ENCODE measurements around the gene FBXO15.

The FBXO15 gene

DNA sequence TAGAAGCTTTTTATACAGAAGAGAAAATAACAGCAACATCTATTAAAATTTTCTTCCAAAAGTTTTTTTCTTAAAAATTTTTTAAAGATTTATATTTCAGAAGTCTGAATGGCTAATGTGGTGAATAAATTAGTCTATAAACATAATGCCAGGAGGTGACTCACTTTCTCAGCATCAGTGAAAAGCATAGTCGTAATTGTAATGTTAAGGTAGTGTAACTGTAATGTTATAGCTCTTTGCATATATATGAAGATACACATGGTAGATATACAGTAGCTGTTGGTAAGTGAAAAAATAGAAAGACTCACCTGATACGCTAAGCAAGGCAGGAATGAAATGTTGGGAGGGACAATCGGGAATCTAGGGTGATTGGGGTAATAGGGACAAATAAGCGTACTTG is 6.2 kb upstream of the FBXO15 start:
- DNase-seq (ENCODE audit: low spot score), result no peak

DNA sequence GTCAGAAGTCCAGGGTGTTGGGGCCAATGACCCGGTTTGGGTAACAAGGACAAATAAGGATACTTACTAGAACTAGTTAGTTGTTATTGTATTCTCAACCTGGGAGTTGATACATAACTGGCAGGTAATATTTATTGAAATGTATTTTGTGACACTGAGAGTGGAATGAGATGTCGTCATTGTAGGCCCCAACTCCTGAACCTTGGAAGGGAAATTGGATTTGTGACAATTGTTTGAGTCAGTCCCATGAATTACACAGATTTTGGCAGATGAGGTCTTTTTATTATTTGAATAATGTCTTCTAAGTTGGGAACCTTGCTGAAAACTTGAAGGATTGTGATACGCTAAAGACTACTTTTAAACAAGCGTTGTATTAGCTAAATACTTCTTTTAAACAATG is 5.7 kb upstream of the FBXO15 start:
- no peak for DNase-seq (ENCODE audit: low spot score)

DNA sequence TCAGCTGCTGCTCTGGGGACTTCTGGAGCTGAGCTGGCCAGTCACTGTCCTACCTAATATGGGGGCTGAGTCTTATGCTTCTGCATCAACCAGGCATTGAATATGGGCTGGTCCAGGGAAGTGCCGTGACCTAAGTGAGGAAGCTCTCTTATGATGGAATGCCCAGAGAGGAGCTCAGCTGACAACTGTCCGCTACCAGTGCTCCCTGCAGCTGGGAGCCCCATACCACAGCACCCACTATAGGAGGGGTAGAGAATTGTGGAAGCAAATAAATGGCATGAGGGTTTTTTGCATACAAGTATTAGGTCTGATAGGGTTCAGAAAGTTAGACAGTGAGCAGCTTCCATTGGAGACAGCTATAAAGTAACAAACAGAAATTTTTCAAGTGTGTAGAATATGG is 5.2 kb upstream of the FBXO15 start:
- peak; percentile 47 for DNase-seq (ENCODE audit: low spot score)

DNA sequence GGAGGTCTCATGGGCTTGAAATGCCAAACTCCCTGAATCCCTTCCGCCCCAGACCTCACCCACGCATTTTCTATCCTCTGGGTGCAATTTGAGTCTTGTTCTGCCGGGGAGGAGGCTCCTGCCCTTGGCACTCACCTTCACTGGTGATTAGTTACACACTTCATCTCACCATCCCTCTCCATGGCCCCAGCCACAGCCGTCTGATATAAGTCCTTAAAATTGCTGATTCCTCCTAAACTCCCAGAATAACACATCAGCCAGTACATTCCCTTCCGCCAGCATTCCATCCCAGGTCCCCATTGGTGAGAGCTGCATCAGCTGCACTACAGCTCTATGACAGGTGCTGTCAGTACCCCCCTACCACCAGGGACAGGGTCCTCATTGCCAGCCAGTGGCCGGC is 4.6 kb upstream of the FBXO15 start:
- DNase-seq (ENCODE audit: low spot score), result no peak

DNA sequence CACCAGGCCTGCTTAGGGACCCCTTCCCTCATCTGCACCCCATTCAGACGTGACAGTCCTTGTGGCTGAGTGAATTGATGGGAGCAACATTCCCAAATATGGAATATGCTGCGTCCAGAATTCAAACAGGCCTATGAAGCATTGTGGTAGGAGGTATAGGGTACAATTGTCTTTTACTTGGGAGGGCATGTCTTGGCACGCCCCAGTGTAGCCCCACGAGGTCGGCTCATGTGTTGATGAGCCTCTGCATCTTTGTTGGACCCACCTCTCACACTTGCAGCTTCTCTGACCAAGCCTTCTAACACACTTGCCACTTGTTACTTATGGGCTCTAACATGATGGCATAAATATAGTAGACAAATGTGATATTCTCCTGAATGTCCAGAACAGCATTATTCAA is 2.2 kb upstream of the FBXO15 start:
- no peak for DNase-seq (ENCODE audit: low spot score)

DNA sequence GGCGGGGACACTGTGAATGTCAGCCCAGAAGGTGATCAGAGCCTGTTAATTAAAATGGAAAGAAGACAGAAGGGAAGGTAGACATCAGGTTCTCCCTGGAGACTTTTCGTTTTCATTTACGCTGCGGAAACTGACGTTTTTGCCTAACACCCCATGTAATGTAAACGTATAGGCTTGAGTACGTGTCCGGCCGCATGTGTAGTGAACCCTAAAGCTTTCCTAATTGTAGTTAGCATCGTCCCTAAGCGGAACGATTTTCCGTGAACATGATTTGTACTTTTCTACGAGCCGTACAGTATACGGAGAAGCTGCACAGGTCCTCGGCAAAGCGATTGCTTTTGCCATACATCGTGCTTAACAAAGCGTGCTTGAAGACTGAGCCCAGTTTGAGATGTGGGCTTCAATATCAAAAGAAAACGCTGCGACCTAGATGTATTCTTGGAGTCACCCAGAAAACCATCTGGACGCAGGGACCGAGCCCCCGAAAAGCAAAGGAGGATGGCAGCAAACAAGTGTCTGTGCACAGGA is 973 bp upstream of the FBXO15 start:
- no peak for DNase-seq (ENCODE audit: low spot score)

DNA sequence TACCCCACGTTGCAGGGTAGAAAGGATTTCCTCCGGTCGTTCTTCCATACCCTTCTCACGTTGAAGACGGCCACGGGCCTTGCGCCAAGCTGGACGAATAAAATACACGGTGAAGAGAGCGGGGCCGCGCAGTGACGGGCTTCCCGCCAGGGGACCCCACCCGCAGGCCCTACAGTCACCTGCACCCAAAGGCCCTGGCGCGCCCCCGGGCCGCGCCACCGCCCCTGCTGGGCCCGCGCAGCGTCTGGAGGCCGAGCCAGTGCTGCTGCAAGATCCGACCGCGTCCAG is 199 bp downstream of the FBXO15 start:
- no peak for DNase-seq (ENCODE audit: low spot score)

DNA sequence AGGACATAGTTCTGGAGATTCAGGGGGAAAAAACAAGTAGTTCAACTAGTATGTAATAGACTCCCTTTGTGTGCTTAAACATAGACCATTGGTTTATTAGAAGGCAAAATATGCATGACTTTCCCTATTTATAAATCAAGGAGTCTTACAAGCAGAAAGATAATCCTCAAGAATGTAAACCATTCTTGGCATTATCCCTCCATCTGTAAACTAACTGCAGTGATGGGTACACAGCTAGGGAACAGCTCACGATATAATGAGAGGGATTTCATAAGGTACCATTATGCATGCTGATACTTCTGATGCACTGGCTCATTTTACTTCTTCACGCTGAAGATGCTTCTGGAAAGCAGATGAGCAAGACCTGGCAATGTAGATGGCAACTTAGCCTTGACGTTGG is 878 bp downstream of the FBXO15 start:
- no peak for DNase-seq (ENCODE audit: low spot score)

DNA sequence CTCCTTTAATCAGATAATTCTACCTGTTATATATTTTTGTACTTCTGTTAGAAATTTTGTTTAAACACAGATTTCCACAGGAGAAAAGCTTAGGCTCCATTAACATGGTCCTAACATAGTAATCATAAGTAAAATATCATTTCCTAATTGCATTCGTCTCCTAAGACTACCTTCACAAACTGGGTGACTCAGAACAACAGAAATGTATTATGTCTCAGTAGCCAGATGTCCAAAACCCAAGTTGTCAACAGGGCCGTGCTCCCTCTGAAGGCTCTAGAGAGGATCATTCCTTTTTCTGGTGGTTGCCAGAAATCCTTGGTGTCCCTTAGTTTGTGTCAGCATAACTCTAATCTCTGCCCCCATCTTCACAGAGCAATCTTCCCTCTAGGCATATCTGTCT is 5.4 kb downstream of the FBXO15 start:
- DNase-seq (ENCODE audit: low spot score), result no peak

DNA sequence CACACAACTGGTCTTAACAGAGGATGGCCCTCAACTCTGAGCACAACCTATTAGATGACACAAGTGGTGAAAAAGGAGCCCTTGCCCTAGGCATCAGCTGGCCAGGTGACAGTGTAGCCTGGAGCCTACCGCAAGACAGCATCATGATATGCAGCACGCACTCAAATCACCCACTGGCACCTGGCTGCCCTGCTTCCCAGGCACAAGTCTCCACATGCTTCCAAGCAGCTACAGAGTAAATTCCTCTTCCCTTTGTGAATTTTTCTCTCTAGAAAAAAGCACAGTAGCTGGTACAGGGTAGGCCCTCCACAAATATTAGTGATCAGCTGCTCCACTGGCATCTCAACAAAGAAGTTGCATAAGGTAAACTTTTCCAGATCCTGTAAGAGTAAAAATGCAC is 6.0 kb downstream of the FBXO15 start:
- DNase-seq (ENCODE audit: low spot score), result no peak

DNA sequence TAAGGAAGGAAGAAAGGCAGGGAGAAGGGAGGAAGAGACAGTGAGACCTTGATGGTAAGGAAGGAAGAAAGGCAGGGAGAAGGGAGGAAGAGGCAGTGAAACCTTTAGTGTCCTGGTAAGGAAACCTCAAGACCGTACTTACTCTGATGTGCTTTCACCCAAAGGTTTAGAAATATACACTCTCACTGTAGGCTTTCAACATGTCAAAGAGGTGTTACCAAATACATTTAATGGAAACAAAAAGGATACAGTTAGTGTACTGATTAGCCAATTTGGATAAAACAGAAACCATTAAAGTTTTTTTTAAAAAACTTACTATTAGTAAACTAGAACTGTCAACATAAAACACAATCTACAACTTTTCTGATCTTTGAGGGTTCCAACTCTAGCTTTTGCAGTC is 7.1 kb downstream of the FBXO15 start:
- DNase-seq (ENCODE audit: low spot score), result no peak

DNA sequence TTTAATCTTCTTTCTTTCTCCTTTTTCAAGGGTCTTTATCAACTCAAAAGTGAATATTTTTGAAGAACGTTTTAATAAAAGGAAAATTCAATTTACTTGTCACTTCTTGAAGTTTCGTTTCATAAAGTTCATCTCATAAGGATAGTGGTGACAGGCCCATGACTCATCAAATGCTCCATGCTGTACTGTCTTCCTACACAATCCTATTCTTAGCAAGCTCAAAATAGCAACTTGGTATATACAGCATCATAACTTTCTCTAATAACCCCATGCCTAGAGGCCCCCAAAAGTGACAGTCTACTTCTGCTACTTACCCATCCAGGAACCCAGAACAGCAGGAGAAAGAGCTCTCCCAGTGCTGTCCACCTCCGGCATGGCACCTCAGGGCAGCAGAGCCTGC is 7.7 kb downstream of the FBXO15 start:
- DNase-seq (ENCODE audit: low spot score), result no peak

DNA sequence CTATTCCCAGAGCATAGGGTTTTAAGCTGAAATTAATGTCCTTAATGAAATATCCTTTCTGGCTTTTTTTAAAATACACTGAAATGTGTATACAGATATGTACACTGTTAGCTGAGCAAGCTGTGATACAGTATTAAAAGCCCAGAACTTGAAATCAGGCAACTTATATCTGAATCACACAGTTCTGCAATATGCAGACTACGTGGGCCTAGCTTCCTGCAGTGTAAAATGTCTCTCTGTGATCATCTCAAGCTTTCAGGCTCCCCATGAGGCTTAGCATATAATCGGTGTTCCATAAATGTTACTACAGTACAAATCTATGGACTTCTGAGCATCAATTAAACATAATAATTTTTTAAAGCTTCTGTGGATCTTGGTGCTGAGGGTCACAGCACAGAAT is 8.2 kb downstream of the FBXO15 start:
- DNase-seq (ENCODE audit: low spot score), result no peak

DNA sequence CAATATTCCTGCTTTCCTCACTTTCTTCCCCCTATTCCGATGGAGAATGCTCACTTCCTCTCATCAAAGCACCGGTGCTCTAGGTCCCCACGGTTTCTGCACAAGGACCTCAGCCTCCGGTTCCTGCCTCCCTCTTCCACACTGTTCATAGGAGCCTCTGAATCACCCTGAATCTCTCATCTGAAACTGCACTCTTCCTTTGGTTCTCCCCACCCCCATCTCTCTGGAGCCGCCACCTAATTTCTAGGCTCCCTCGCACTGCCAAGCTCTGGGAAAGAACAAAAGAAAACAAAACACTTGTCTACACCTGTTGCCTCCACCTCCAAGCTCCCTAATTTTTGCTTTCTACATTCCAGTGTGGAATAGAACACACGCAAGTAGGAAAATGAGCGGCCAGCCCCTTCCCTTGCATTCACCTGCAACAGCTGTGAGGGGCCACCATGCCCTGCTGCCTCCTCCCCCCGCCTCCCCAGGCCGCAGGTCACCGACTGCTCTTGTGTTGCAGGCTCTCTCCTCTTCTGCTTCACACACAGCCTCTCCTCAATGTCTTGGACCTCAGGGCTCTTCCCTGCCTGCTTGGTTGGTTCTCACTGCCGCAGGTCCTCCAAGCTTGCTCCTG is 9.6 kb downstream of the FBXO15 start:
- DNase-seq (ENCODE audit: low spot score), result no peak

DNA sequence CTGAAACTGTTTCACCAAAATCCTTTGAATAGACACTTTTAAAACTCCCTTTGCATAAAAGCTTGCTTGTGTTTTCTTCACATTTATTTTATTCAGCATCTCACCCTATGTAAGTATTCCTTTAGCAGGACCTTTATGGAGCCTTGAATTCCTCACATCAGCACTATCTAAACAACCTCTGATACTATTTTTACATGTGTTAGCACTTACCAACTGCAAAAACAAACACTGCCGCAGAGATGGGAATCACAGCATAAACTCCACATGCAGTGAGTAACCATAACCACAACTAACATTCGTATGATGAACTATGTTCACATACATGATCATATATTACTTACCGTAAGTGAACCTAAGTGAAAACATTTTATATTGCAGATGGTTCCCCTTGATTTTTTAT is 15.4 kb downstream of the FBXO15 start:
- no peak for DNase-seq (ENCODE audit: low spot score)

DNA sequence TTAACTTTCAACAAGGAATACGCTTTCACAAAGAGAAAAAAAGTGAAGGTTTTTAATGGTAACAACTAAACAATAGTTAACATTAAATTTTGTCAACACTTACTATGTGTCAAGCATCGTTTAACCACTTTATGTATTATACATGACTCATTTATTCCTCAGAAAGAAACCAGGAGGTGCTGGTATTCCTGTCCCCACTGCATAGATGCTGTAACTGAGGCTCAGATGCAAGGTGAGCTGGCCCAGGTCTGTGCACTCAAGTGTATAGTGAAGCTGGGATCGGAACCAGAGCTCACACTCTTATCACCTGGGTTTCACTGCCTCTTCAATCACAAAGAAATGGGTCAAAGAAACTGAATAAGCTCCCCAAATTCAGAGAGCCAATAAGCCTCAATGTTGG is 16.5 kb downstream of the FBXO15 start:
- DNase-seq (ENCODE audit: low spot score), result no peak

DNA sequence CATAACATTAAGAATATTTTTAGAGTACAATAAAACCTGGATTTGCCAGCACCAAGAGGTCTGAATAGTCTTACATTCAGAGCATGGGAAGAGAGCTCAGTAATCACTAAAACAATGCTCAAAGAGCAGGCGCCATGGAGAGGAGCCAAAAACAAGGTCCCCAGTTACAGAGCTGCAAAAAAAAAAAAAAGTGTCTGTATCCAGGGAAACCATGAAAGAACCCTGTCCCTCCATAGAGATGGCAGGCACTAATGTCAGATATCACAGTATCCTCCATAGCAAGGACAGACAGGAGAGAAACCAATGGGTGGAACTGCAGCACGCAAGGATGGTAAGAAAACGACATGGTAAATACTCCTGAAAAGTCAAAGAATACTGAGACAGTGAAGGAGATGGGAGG is 19.5 kb downstream of the FBXO15 start:
- no peak for DNase-seq (ENCODE audit: low spot score)

DNA sequence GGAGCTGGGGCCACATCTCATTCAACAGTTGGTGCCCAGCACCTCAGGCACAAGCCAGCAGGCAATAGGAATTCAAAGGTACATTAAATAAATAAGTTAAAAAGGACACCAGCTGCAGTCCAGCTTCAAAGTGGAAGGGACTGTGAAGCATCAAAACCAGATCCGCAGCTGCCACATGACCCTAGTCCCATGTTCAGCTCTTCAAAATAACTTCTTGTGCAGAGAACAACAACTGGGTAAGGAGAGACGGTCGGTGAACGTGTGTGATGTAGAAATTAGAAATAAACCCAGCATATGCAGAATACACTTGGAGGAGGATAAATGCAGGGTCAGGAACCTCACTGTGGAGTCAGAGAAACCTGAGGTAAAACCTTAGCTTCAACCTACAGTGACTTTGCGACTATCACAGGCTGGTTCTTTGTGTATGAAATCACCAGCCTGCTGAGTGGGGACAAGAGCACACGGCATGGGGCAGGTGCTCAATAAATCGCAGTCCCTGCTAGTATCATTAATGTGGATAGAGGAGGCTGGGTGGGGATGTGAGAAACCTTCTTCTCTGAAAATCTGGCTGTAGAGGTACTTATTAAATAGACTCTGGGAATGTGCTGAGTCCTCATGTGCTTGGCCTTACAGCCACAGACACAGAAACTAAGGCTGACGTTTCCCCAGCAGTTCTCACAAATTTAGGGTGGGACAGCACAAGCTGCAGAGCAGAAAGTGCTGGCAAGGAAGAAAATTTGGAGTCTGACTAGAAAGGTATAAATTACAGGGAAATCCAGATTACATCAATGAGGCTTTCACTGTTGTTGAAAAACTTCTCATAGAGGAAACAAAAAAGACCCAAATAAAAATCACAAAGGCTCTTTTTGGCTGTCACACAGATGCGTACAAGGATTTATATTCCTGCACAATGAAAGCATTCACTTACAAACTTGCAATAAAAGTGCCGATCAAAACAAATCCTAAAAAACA is 20.7 kb downstream of the FBXO15 start:
- no peak for DNase-seq (ENCODE audit: low spot score)

DNA sequence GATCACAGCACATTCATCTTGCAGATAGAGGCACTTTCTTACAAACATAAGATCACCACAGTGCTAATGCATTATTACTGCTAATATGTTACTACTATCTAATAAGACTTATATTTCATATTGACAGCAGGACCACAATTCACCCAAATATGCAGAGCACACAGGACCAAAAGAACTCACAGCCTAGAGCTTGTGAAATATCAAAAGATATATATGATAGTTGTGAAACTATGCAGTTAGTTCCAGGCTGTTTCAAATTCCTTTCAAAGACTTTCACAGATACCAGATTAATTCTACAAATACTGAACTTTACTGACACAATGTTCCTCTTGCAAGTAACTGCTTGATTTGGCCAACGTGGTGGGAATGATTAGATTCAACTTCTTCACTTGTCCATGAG is 23.0 kb downstream of the FBXO15 start:
- DNase-seq (ENCODE audit: low spot score), result no peak

DNA sequence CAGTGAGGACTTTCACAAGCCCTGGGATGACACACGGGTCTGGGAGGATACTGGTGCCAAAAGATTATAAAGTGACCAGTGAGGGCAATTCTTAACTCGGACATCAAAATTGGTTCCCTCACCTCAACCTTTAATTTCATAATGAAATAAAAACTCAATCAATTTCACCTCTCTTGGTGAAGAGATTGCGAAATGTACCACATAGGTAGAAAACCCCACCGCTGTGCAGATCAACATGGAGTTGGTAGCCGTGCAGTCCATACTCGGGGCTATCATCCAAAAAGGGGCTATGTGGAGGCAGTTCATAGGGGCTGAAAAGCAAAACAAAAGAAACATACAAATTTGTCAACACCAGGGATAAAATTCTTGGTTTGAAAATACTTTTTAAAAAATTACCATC is 24.4 kb downstream of the FBXO15 start:
- no peak for DNase-seq (ENCODE audit: low spot score)

DNA sequence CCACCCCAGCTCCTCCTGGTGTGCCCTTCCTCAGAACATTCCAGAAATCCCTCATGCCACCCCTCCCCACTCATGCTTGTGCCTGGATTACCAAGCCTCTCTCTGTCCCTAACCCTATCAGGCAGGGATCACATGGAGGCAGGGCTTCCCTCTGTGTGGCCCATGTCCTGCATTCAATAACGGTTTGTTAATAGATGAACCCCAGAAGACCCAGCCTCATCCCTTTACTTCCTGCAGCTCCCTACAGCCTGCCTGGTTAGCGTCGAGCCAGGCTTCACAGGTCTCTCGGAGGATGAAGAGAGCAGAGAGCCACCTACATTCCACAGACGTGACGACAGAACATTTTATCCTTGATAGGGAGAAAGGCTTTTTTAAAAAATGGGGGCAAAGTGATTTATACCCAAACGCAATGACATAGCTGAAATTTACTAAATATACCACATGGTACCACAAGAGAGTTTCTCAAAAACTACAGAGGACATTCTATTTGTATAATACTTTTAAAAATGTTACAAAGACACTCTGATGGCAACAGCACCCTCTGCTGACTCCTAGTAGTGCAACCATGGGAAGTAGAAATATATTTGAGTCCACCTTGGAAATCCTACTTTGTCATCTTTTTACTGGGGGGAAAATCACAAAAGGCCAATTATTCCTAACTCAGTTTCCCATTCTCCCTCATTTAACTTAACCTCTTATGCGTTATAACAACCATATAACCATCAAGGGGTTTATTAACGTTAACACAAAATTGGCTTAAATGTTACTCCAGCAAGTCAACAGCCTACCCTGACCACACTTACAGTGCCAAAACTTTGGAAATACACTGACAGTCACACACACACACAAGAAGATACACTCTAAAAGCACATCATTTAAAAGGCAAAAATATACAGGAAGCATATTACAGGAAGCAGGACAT is 30.7 kb downstream of the FBXO15 start:
- peak; percentile 66 for DNase-seq (ENCODE audit: low spot score)

DNA sequence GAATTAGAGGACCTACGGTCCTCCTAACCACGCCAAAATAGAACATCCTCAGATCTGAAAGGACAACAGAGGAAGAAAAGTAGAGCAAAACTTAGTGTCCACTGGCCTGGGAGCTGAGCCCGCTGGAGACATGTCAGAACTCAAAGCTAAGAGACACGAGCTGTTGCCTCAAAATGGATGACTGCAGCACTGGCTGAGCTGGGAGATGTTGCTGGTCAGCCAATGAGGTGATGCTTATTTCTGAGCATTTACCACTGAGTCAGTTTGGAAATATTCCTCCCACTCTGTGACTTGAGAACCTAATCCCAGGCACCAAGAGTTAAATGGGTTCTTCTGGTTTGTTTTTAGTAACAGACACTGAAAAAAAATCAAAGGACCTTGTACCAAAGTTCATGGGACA is 32.6 kb downstream of the FBXO15 start:
- no peak for DNase-seq (ENCODE audit: low spot score)

DNA sequence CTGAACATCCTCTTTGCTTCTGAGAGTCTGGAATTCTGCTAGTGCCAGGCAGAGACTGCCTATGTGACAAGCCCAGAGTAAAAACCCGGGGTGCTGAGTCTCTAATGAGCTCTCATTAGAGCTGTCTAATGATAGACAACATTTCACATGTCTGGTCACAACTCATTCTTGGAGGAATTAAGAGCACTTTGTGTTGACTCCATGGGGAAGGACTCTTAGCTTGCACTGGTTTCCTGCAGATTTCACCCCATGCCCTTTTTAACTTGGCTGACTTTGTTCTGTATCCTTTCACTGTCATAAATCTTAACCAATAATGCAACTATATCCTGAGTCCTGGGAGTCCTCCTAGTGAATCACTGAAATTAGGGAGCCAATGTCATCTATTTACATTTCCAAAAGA is 33.5 kb downstream of the FBXO15 start:
- no peak for DNase-seq (ENCODE audit: low spot score)

All from NAMALWA (cell line).